OCI-LY3 (cell line): Measurements from ENCODE around the gene SLC26A1.

ENCODE experiments used
- H2AFZ ChIP-seq: fragments of 200-600, 300-600 bp; shearing (Covaris generic); 2 replicates; pipeline ENCODE4 v1.6.0; 2014; ENCODE audit warnings: antibody characterized with exemption, low read depth, low read length
- H3K27ac ChIP-seq: fragments of 200-600, 300-600 bp; sonication (generic); 2 replicates; pipeline ENCODE4 v1.5.1; 2014; ENCODE audit warnings: mild to moderate bottlenecking, low read length, moderate library complexity, mixed read lengths
- H3K27me3 ChIP-seq: fragments of 200-600, 300-600 bp; sonication (generic); 2 replicates; pipeline ENCODE4 v1.6.1; 2014; ENCODE audit warnings: low read depth, low read length, mixed read lengths
- H3K36me3 ChIP-seq: fragments of 200-600, 300-600 bp; sonication (generic); replicated peaks from 2 replicates; pipeline ENCODE3; 2014; ENCODE audit warnings: low read depth, low read length, mixed read lengths
- H3K4me1 ChIP-seq: fragments of 300-600, 200-600 bp; sonication (generic); 2 replicates; pipeline ENCODE4 v1.6.1; 2014; ENCODE audit warnings: low read length, mixed read lengths
- H3K4me2 ChIP-seq: fragments of 200-600, 300-600 bp; sonication (generic); 2 replicates; pipeline ENCODE4 v1.6.1; 2014; ENCODE audit warnings: low read length, mixed read lengths
- H3K4me3 ChIP-seq: fragments of 300-600, 200-600 bp; sonication (generic); 2 replicates; pipeline ENCODE4 v1.5.1; 2014; ENCODE audit warnings: antibody characterized with exemption, mild to moderate bottlenecking, low read length, moderate library complexity
- H3K79me2 ChIP-seq: fragments of 300-600, 200-600 bp; shearing (Covaris generic); 2 replicates; pipeline ENCODE4 v1.6.1; 2014; ENCODE audit warnings: mild to moderate bottlenecking, low read length, mixed read lengths
- H3K9ac ChIP-seq: fragments of 300-600, 200-600 bp; shearing (Covaris generic); 2 replicates; pipeline ENCODE4 v1.6.0; 2014; ENCODE audit warnings: mild to moderate bottlenecking, low read length, moderate library complexity
- H3K9me3 ChIP-seq: fragments of 200-600, 300-600 bp; shearing (Covaris generic); 2 replicates; pipeline ENCODE4 v1.6.1; 2014; ENCODE audit warnings: low read length, mixed read lengths; ENCODE audit not compliant: insufficient read depth
- H4K20me1 ChIP-seq: fragments of 200-600, 300-600 bp; sonication (generic); 2 replicates; pipeline ENCODE4 v1.6.1; 2016; ENCODE audit warnings: low read length, mixed read lengths; ENCODE audit not compliant: insufficient read depth
- EZH2phosphoT487 ChIP-seq: fragments of 200-600 bp; shearing (Covaris generic); IDR thresholded peaks from 2 replicates; pipeline ENCODE4 v1.6.1; 2018; ENCODE audit warnings: antibody characterized with exemption, mixed run types, low read depth
- TF ChIP-seq, protein P1 (sequence below): fragments of 200-600, 300-600 bp; sonication (generic); IDR thresholded peaks from 2 replicates; pipeline ENCODE4 v1.5.1; 2014; ENCODE audit warnings: antibody characterized with exemption, low read length, low read depth

The SLC26A1 gene

DNA sequence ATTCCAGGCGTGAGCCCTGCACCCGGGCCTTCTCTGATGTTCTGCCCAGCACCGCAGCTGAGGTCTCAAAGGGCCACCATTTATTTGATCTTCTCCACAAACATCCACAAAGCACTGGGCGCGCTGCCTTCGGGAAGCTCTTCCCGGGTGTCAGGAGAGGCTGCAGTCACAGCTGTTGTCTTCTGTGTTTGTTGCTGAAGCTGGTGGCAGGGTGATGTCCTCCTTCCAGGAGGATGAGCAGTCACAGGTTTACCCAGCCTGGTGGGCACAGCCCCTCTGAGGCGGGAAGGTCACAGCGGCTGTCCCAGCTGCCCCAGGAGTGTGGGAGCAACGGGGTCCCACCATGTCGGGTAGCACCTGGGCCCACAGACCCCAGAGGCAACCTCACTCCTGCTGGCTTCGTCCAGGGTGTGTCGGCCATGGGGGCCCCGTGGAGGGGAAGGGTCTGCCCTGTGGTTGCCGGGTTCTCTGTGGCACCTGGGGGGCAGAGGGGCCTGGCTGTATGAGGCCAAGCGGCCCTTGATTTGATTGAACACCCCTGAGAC lies 45.8 kb upstream of the SLC26A1 start:
- H3K79me2 ChIP-seq, result no peaks in the 10 kb centered on the region
- H3K4me2 ChIP-seq, result no peak overlapping the region
- no peaks in the 10 kb centered on the region for H3K36me3 ChIP-seq
- no peaks in the 10 kb centered on the region for H3K27me3 ChIP-seq
- no peak overlapping the region for H2AFZ ChIP-seq
- H3K27ac ChIP-seq, result no peak overlapping the region
- no peaks in the 10 kb centered on the region for H4K20me1 ChIP-seq
- no peaks in the 10 kb centered on the region for H3K9me3 ChIP-seq
- no peaks in the 10 kb centered on the region for H3K4me1 ChIP-seq
- no peak overlapping the region for H3K9ac ChIP-seq
- no peak for TF ChIP-seq EZH2phosphoT487
- TF ChIP-seq, protein P1, sequence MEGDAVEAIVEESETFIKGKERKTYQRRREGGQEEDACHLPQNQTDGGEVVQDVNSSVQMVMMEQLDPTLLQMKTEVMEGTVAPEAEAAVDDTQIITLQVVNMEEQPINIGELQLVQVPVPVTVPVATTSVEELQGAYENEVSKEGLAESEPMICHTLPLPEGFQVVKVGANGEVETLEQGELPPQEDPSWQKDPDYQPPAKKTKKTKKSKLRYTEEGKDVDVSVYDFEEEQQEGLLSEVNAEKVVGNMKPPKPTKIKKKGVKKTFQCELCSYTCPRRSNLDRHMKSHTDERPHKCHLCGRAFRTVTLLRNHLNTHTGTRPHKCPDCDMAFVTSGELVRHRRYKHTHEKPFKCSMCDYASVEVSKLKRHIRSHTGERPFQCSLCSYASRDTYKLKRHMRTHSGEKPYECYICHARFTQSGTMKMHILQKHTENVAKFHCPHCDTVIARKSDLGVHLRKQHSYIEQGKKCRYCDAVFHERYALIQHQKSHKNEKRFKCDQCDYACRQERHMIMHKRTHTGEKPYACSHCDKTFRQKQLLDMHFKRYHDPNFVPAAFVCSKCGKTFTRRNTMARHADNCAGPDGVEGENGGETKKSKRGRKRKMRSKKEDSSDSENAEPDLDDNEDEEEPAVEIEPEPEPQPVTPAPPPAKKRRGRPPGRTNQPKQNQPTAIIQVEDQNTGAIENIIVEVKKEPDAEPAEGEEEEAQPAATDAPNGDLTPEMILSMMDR, result no peak
- H3K4me3 ChIP-seq, result no peak overlapping the region

DNA sequence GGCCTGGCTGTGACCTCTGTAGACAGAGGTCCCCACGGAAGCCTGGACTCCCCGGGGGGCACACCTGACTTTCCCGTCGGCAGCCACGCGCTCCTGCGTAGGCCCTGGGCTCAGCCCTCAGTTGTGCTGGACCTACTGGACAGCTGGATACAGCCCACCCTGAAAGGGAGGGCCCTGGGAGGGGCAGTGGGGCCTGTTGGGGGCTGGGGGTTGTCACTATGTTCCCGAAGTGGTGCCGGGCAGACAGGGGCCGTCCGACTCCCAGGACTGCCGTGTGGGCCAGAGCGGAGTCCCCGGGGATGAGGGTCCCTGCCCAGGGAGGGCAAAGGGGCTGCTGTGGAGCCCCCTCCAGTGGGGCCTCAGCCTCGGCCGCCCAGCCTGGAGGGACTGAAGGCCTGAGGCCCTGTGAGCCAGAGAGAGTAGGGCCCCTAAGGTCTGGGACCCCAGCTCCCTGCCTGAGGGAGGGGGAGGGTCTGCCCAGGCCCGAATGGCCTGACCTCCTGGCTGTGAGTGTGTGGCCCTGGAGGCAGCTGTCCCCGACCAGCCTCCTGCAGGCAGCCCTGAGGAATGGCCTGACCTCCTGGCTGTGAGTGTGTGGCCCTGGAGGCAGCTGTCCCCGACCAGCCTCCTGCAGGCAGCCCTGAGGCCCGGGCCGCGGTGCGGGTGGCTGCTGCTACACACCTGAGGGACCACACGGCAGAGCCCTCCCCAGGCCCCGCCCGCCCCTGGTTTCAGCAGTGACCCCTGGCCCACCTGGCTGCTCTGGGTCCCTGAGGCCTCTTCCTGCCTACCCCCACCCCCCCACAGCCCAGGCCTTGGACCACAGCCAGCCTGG lies 44.0 kb upstream of the SLC26A1 start:
- no peak overlapping the region for H3K27ac ChIP-seq
- H4K20me1 ChIP-seq, result no peaks in the 10 kb centered on the region

DNA sequence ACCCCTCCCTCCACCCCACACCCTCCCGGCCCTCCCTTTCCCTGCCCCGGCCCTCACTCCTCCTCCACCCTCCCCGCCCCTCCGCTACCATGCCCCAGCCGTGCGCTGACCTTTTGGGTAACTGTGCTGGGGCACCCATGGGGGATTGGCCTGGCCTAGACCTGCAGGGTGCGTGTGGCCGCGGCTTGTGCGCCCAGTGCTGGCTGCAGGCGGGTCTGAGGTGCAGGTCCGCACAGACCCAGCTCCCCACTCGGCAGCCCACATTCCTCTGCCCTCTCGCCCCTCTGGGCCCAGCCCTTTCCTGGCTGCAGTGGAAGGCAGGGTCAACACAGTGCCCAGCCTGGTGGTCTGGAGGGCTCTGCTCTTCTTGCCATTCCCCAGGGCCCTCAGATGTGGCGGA lies 42.9 kb upstream of the SLC26A1 start:
- Histone ChIP-seq H3K9ac (no peak overlapping the region), H3K4me2 (no peak overlapping the region), H3K27me3 (no peaks in the 10 kb centered on the region), H3K4me1 (no peaks in the 10 kb centered on the region), H4K20me1 (no peaks in the 10 kb centered on the region), H3K4me3 (no peak overlapping the region), H3K79me2 (no peaks in the 10 kb centered on the region), H2AFZ (no peak overlapping the region), H3K36me3 (no peaks in the 10 kb centered on the region), H3K9me3 (no peaks in the 10 kb centered on the region), H3K27ac (no peak overlapping the region)
- TF ChIP-seq, protein P1, result no peak
- TF ChIP-seq EZH2phosphoT487, result no peak

More for the DNA sequence above, 44.0 kb upstream of the SLC26A1 start:
- Histone ChIP-seq H2AFZ (no peak overlapping the region), H3K9ac (no peak overlapping the region), H3K36me3 (no peaks in the 10 kb centered on the region), H3K4me1 (no peaks in the 10 kb centered on the region), H3K79me2 (no peaks in the 10 kb centered on the region), H3K4me3 (no peak overlapping the region), H3K4me2 (no peak overlapping the region), H3K27me3 (no peaks in the 10 kb centered on the region), H3K9me3 (no peaks in the 10 kb centered on the region)
- TF ChIP-seq EZH2phosphoT487, result no peak
- TF ChIP-seq, protein P1, result no peak

DNA sequence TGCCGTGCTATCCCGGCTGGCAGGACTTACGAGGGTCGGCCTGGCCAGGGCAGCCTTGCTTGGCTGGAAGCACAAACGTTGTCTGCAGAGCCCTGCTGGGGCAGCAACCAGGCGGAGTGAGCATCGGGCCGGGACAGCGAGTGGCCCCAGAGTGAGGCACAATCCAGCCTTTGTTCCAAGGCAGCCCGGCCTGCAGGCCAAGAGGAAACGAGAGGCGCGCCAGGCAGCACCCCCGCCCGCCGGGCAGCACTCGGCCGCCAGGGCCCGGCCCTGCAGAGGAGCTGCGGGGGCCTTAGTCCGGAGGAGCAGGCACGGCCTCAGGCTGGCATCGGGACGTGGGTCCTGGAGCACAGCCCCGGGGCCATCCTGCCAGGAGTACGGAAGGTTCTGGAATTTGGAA lies 42.3 kb upstream of the SLC26A1 start:
- no peak for TF ChIP-seq EZH2phosphoT487
- TF ChIP-seq, protein P1, result no peak
- Histone ChIP-seq H3K4me3 (no peak overlapping the region), H3K27me3 (no peaks in the 10 kb centered on the region), H3K4me2 (no peak overlapping the region), H2AFZ (no peak overlapping the region), H3K4me1 (no peaks in the 10 kb centered on the region), H3K9ac (no peak overlapping the region), H3K36me3 (no peaks in the 10 kb centered on the region), H3K9me3 (no peaks in the 10 kb centered on the region), H4K20me1 (no peaks in the 10 kb centered on the region), H3K27ac (no peak overlapping the region), H3K79me2 (no peaks in the 10 kb centered on the region)
